Lower leg skin (tissue), 3 donors: ENCODE results near the gene SMIM36.

Experiments used
- CTCF ChIP-seq, 3 donors: fragments of 450-650 bp; IDR thresholded peaks; one replicate each; pipeline ENCODE4 v1.5.1; 2016; ENCODE audit warnings: antibody characterized with exemption in 3 of 3, mild to moderate bottlenecking in 3 of 3, moderate library complexity in 2 of 3
- POLR2A ChIP-seq, 2 donors: fragments of 450-650 bp; IDR thresholded peaks; one replicate each; pipeline ENCODE4 v1.6.1; 2016 to 2017; ENCODE audit warnings: antibody characterized with exemption in 2 of 2, mild to moderate bottlenecking in 1 of 2, moderate library complexity in 1 of 2

- TF ChIP-seq POLR2A (IDR thresholded peaks at IDR 0.05) (no peak), CTCF (IDR thresholded peaks at IDR 0.05) (no peak)
These were observed 9.2 kb upstream of the SMIM36 start for GRCh38 chr17:55520402-55520801.
